Ishikawa (cell line): ENCODE results near the gene ENO3.

ENCODE experiments used
- CEBPB ChIP-seq: IDR thresholded peaks from 2 replicates; pipeline ENCODE4 v1.6.1; 2012
- CREB1 ChIP-seq: IDR thresholded peaks from 2 replicates; pipeline ENCODE4 v1.6.1; 2012; ENCODE audit warnings: low read depth
- EGR1 ChIP-seq: IDR thresholded peaks from 2 replicates; pipeline ENCODE4 v1.6.1; 2012
- EP300 ChIP-seq: IDR thresholded peaks from 2 replicates; pipeline ENCODE4 v1.6.1; 2012; ENCODE audit warnings: borderline replicate concordance
- FOXM1 ChIP-seq: IDR thresholded peaks from 2 replicates; pipeline ENCODE4 v1.6.1; 2012; ENCODE audit warnings: low read depth, borderline replicate concordance
- MAX ChIP-seq: IDR thresholded peaks from 2 replicates; pipeline ENCODE4 v1.6.1; 2012
- NFIC ChIP-seq: IDR thresholded peaks from 2 replicates; pipeline ENCODE4 v1.6.1; 2012
- RAD21 ChIP-seq: IDR thresholded peaks from 2 replicates; pipeline ENCODE4 v1.6.1; 2012; ENCODE audit warnings: low read depth
- REST ChIP-seq: IDR thresholded peaks from 2 replicates; pipeline ENCODE4 v1.6.1; 2012; ENCODE audit warnings: low read depth, mild to moderate bottlenecking
- TAF1 ChIP-seq: IDR thresholded peaks from 2 replicates; pipeline ENCODE4 v1.6.1; 2012; ENCODE audit warnings: low read depth, mild to moderate bottlenecking
- TCF12 ChIP-seq: IDR thresholded peaks from 2 replicates; pipeline ENCODE4 v1.6.1; 2012; ENCODE audit warnings: low read depth
- TEAD4 ChIP-seq: IDR thresholded peaks from 2 replicates; pipeline ENCODE4 v1.6.1; 2012
- USF1 ChIP-seq: IDR thresholded peaks from 2 replicates; pipeline ENCODE4 v1.6.1; 2012
- YY1 ChIP-seq: IDR thresholded peaks from 2 replicates; pipeline ENCODE4 v1.6.1; 2012; ENCODE audit warnings: low read depth
- ZBTB7A ChIP-seq: IDR thresholded peaks from 2 replicates; pipeline ENCODE4 v1.6.1; 2012; ENCODE audit warnings: low read depth

The ENO3 gene

GRCh38 chr17:4953451-4953961 is 2.6 kb downstream of the ENO3 start:
- TF ChIP-seq YY1 (no peak), EP300 (peak; percentile 24; the same call in 1 of the 2 replicates), FOXM1 (no peak), USF1 (no peak), RAD21 (no peak), MAX (no peak; the same call in 1 of the 2 replicates), EGR1 (no peak), ZBTB7A (no peak)

GRCh38 chr17:4955091-4955490 is 4.2 kb downstream of the ENO3 start:
- no peak for TF ChIP-seq TAF1
- no peak for TF ChIP-seq TCF12
- no peak for TF ChIP-seq CREB1
- TF ChIP-seq TEAD4, result no peak
- TF ChIP-seq EGR1, result no peak

- no peak for TF ChIP-seq CEBPB
- TF ChIP-seq FOXM1, result no peak
- TF ChIP-seq TAF1, result no peak
- no peak for TF ChIP-seq NFIC
- TF ChIP-seq EGR1, result no peak
- TF ChIP-seq TEAD4, result no peak
- no peak for TF ChIP-seq MAX
These were observed 5.7 kb downstream of the ENO3 start for GRCh38 chr17:4956493-4957061.

GRCh38 chr17:4958102-4958501 is 7.2 kb downstream of the ENO3 start:
- no peak for TF ChIP-seq TAF1
- TF ChIP-seq TEAD4, result no peak
- no peak for TF ChIP-seq FOXM1
- no peak for TF ChIP-seq EP300
- no peak for TF ChIP-seq MAX
- no peak for TF ChIP-seq CEBPB

GRCh38 chr17:4959261-4959965 is 8.5 kb downstream of the ENO3 start:
- no peak for TF ChIP-seq FOXM1
- TF ChIP-seq ZBTB7A, result no peak
- TF ChIP-seq EP300, result no peak
- no peak for TF ChIP-seq EGR1
- no peak for TF ChIP-seq TEAD4
- no peak for TF ChIP-seq YY1
- no peak for TF ChIP-seq USF1
- TF ChIP-seq TCF12, result no peak
- no peak for TF ChIP-seq REST
- no peak for TF ChIP-seq CEBPB
- no peak for TF ChIP-seq RAD21
- no peak for TF ChIP-seq MAX
- no peak for TF ChIP-seq CREB1
- TF ChIP-seq TAF1, result no peak
- TF ChIP-seq NFIC, result no peak

- TF ChIP-seq MAX, result no peak
- no peak for TF ChIP-seq NFIC
- no peak for TF ChIP-seq TAF1
- no peak for TF ChIP-seq EP300
- no peak for TF ChIP-seq EGR1
- no peak for TF ChIP-seq FOXM1
- no peak for TF ChIP-seq TEAD4
- TF ChIP-seq RAD21, result no peak
- TF ChIP-seq REST, result no peak
- TF ChIP-seq YY1, result no peak
- TF ChIP-seq CEBPB, result no peak
- no peak for TF ChIP-seq USF1
- TF ChIP-seq TCF12, result no peak
- TF ChIP-seq CREB1, result no peak
- TF ChIP-seq ZBTB7A, result no peak
These were observed 9.5 kb downstream of the ENO3 start for GRCh38 chr17:4960279-4960922.
